GM18870 (cell line): Measurements from ENCODE around the gene PDZK1IP1.
A peak's percentile ranks its signal among the peaks of the same experiment; 100 is the strongest.
"Not testable (repeated sequence)": the region's sequence is repeated elsewhere in the genome, so short reads cannot be mapped to it uniquely, and the experiment has no call there.

Source experiments
- ATAC-seq: cut with Tn5 transposase; IDR thresholded peaks from one replicate; pipeline ENCODE4 v1.9.1; 2021; ENCODE audit warnings: moderate library complexity; ENCODE audit not compliant: unreplicated experiment

The PDZK1IP1 gene

GRCh38 chr1:47198214-47198613 is 8.4 kb upstream of the PDZK1IP1 start:
- ATAC-seq, result no peak

DNA sequence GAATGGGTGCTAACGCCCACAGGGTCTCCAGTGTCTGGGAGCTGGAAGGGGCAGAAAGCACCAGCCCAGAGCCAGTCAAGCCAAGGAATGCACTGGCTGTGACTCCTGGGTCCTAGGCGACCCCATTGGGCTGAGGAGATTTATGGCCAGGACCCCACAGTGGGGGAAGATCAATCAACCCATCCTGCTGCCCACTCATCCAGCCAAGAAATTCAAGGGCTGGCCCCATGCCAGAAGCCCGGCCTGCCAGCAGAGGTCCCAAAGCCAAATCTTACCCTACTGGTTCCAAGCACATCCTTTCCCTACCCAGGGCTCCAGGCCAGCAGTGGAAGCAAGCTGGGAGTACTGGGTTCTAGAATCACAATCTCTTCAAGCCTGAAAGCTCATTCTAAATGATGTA is 6.8 kb upstream of the PDZK1IP1 start:
- ATAC-seq, result no peak

DNA sequence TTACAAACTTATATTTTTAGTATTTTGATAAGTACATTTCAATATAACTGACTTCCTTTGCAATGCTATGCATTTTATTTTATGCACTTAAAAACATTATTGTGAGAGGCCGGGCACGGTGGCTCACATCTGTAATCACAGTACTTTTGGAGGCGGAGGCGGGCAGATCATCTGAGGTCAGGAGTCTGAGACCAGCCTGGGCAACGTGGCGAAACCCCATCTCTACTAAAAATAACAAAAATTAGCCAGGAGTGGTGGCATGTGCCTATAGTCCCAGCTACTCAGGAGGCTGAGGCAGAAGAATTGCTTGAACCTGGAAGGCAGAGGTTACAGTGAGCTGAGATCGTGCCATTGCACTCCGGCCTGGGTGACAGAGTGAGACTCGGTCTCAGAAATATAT is 6.1 kb upstream of the PDZK1IP1 start:
- ATAC-seq, result not testable (repeated sequence)

DNA sequence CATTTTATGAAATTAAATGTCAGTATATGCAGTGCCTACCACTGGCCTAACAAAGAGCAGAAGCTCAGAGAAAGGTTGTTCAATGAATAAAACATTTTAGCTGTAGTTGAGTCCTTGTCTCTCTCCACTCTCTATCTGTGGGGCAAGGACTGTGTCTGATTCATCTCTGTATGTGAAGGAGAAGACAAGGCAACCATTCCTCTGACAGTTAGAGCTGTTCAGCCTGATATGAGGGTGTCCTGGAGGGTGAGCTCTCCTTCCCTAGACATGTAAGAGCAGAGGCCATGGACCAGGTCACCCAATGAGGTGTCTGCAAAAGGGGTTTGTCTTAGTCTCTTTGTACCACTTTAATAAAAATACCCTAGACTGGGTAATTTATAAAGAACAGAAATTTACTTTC is 4.5 kb upstream of the PDZK1IP1 start:
- no peak for ATAC-seq

GRCh38 chr1:47193496-47193895 is 3.7 kb upstream of the PDZK1IP1 start:
- not testable (repeated sequence) for ATAC-seq

GRCh38 chr1:47192458-47193384 is 2.9 kb upstream of the PDZK1IP1 start:
- peak; percentile 48 for ATAC-seq

DNA sequence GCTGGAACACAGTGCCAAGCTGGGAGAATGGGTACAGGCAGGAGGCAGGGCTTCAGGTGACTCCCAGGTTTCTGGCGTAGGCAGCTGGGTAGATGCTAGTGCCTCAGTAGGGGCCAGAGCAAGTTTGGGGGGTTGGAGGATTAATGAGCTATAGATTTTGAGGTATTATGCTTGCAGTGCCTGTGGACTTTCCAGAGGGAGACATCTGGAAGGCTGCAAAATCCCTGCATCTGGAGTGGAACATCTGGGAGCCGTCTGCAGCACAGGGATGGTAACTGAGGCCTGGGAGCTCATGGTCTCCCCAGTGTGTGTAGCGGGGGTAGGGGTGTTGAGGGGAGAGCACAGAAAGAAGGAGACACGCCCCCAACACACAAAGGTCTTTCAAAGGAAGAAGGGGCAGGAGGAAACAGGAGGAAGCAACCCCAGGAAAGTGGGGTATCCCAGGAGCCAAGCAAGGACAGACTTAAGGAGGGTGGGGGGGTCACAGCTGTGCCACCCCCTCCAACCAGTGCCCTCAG is 2.2 kb upstream of the PDZK1IP1 start:
- ATAC-seq, result no peak

DNA sequence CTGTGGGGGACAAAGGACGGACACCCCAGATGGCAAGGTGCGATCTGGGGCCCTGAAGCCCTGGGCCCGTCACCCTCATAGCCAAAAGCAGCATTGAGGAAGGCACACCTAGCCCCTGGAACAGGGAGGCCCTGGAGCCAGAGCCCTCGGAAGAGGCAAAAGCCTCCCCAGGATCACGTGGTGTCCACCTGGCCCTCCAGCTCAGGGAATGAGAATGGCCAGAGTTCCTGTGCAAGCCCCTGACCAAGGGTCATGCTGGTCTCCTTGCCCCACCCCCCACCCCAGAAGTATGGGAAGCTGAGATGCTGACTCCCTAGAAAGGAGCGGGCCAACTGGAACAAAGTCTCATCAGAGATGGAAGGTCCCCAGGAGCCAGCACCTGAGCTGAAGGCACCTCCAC is 1.0 kb upstream of the PDZK1IP1 start:
- ATAC-seq, result no peak

- ATAC-seq, result no peak
Observed at GRCh38 chr1:47190509-47190855, 646 bp upstream of the PDZK1IP1 start.

DNA sequence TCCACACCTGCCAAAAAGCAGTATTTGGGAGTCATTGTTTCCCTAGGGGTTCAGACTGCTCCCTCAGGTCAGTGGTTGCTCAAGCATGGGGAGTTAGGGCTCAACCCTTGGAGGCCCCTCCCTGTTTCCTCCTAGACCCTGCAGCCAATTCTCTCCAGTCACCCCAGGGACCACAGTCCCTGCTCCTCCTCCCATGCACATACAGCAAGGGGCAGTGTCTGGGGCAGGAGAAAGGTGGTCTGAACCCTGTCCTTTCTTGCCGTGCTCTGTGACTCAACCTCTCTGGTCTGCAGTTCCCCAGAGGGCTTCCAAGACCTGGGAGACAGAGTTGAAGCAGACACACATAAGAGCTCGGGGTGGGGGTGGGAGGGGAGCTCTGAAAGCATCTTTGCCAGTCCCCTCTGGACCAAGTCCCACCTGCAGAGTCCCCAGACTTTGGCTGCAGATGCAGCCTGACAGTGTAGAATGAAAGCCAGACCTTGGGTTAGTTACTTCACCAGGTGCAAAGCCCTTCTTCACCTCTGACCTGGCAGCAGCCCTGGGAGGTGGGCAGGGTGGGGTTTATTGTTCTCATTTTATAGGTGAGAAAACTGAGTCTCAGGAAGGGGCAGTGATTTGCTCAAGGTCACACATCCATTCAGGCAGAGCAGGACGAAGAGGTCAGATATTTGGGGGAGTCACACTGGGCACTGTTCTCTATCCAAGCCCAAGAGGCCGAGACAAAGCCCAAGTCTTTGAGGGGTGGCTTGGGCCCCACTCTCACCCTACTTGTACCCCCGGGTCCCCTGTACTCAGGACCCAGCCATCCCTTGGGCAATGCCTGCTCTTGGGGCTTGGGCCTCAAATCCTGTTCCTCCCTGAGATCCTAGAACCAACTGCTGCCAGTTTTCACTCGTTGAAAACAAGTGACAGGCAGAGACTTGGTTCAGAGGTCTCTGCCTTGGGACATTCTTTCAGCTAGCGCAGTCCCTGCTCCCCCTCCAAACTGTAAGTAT is 748 bp downstream of the PDZK1IP1 start:
- no peak for ATAC-seq

DNA sequence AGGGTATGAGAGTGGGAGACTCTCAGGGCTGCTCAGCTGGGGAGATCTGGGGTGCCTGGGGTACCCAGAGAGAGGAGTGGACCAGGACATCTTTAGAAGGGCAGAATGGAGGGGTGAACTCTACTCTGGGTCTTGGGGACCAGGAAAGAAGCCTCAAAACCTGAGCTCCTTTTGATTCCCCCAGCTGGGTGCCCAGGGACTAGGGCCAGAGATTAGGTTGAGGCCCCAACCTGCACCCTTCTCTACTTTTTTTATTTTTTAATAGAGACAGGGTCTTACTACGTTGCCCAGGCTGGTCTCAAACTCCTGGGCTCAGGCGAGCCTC is 1.9 kb downstream of the PDZK1IP1 start:
- no peak for ATAC-seq

DNA sequence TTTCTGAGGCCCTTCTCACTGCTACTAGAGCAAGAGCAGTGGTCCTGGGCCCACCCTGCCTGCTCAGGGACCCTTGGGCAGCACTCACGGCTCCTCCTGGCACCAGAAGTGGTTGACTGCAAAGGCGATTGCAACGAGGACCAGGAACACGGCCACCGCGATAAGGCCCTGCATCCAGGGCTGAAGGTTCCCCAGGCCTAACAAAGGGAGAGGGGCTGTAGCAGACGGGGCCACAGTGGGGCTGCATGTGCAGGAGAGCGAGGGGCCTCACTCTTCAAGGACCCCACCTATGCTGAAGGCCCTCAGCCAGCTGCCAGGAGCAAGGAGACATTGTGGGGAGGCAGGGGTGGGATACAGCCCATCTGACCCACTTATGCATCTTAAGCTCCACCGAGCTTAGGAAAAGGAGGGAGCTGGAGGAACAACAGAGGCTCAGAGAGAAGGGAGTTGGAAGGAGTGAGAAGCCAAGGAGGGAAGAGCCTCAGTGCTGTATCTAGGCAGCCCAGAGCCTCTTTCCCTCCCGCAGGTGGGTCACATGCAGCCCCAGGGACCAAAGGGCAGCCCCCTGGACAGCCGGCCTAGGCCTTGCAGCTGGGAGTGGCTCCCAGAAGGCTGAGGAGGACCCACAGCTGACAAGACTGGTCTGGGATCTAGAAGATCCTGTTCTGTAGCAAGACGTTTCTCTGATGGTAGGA is 2.5 kb downstream of the PDZK1IP1 start:
- no peak for ATAC-seq

DNA sequence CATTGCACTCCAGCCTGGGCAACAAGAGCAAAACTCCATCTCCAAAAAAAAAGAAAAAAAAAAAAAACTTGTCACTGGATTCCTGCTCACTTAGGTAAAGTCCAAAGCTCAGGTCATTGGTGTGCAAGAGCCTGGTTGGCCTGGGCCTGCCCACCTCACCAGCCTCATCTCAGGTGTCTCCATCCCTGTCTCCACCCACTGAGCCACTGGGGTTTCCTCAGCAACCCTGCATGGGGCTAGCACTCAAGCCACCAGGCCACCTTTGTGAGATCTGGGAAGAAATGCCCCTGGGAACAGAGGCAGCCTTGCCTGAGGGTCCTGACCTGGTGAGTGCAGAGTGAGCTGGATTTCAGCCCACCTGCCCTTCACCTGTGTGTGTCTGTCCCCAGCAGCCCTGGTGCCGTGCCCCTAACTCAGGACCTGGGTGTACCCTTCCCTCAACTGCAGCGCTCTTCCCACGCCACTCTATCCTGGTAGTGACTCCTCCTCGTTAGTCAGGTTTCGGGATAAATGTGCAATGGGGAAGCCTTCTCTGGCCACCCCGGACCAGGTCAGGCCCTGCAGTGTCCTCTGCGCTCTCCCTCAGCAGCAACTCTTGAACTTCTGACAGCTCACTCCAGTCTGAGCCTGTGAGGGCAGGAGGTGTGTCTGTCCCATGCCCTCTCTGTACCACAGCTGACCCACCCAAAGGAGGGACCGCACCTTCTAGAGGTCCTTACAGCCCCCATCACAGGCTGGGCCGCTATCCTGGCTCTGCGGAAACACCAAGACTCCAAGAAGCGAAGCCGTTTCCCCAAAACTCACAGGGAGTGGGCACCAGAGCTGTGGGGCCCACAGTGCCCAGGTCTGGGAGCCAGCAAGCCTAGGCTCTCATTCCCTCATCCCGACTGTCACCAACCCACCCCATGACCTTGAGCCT is 3.3 kb downstream of the PDZK1IP1 start:
- no peak for ATAC-seq

GRCh38 chr1:47184822-47185677 is 4.8 kb downstream of the PDZK1IP1 start:
- ATAC-seq, result no peak

DNA sequence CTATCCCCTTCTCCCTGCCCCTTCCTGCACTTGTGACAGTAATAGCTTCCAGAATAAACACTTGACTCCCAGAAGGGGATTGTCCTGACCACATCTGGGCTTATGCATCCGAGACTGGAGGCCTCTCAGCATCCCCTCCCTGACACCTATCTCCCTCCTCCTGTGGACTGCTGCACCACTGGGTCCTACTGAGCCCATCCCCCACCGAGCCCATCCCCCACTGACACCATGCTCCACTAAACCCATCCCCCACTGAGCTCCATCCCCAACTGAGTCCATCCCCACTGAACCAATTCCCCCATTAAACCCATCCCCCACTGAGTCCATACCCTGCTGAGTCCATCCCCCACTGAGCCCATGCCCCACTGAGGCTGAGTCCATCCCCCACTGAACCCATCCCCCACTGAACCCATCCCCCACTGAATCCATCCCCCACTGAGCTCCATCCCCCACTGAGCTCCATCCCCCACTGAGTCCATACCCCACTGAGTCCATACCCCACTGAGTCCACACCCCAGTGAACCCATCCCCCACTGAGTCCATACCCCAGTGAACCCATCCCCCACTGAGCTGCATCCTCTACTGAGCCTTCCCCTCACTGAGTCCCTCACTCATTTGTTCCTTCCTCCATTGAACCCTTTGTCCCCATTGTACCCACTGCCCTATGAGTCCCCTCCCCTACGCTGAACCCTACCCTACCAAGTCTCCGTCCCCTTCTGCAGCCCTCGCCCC is 5.6 kb downstream of the PDZK1IP1 start:
- no peak for ATAC-seq

DNA sequence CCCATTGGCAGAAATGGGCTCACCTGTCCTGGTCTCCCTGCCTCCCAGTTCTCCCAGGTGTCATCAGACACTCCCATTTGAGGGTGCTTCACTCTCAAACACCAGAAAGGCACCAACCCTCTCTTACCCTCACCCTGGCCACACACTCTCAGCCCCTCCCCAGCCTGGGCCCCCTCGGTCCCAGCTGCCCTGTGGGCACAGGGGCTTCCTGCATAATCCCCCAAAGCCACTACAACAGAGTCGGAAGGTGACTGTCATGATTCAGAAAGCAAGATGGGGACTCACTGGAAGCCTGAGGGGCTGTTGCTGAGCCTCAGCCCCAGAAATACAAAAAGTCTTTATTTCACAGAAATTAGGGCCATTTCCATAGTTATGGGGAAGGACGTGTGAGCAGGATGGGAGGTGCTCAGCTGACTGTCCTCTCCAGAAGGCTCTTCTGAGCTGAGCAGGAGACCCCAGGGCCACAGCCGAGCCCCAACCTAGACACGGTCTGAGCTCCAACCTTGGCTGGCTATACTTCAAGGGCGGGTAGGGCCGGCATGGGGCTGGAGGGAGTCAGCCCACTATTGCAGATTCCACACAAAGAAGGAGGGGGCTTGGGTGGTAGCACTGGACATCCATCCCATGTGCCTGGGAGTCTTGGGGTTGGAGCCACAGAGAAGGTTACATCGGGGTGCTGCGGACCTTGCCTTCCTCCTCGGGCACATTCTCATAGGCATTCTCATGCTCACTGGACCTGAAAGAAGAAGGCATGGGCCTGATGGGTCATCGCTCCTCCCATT is 6.3 kb downstream of the PDZK1IP1 start:
- no peak for ATAC-seq

DNA sequence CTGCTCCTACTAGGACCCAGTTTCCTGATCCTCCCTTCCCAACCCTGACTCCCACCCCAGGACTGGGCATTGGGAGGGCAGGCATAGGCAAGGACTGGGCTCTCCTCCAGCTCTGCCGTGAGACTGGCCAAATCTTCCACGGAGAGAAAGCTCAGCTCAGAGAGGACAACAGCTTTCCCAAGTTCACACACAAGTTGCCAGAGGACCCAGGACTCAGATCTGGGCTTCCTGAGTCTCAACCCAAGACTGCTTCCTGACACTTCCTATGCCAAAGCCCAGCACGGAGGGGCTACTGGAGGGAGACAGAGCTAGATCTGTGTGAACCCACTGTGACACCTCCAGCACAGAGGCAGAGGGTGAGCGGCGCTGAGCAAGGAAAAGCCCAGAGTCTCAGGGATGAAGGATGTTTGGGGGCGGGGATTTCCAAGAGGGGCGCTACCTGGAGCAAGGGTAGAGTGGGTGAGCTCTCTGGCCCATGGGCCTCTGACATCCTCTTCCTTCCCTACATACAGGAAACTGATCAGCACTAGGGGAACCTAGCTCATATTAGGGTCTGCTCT is 7.1 kb downstream of the PDZK1IP1 start:
- no peak for ATAC-seq
